Activated naive CD8-positive, alpha-beta T cell (primary cell): ENCODE data around the gene RBMS1.

Source experiments
- H3K27ac Mint-ChIP-seq: one replicate; pipeline ENCODE4 v1.8.0; 2021; ENCODE audit warnings: mixed read lengths
- H3K27me3 Mint-ChIP-seq: one replicate; pipeline ENCODE4 v1.8.0; 2021; ENCODE audit warnings: mixed read lengths
- H3K36me3 Mint-ChIP-seq: one replicate; pipeline ENCODE4 v1.8.0; 2021; ENCODE audit warnings: mixed read lengths
- H3K4me1 Mint-ChIP-seq: one replicate; pipeline ENCODE4 v1.8.0; 2021; ENCODE audit warnings: low read depth, mixed read lengths
- H3K4me3 Mint-ChIP-seq: one replicate; pipeline ENCODE4 v1.8.0; 2021; ENCODE audit warnings: mild to moderate bottlenecking, mixed read lengths
- H3K9me3 Mint-ChIP-seq: one replicate; pipeline ENCODE4 v1.8.0; 2021; ENCODE audit warnings: low read depth, mixed read lengths

The RBMS1 gene

GRCh38 chr2:160510617-160511016 lies 17.0 kb upstream of the RBMS1 start:
- H3K4me1 Mint-ChIP-seq, result peaks cover 30% of the 10 kb centered on the region
- no peaks in the 10 kb centered on the region for H3K36me3 Mint-ChIP-seq
- H3K27ac Mint-ChIP-seq, result no peak overlapping the region
- no peaks in the 10 kb centered on the region for H3K27me3 Mint-ChIP-seq
- no peak overlapping the region for H3K4me3 Mint-ChIP-seq
- no peaks in the 10 kb centered on the region for H3K9me3 Mint-ChIP-seq

DNA sequence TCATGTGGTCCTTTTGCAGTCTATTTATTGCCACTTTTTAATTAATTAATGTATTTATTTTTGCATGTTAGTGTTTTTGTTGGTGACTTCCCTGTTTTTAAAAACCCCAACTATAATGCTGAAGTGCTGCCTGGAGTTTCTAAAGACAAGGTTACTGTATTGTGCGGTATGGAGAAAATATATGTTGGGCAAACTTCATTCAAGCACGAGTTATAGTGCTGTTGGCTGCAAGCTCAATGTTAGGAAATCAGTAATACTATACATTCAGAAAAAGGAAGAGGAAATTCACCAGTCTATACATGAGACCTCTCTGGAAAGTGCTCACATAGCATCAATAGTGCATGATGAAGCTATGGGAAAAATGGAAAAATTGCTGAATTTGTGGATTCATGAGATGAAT lies 15.4 kb upstream of the RBMS1 start:
- H3K4me1 Mint-ChIP-seq, result peaks cover 21% of the 10 kb centered on the region
- H3K36me3 Mint-ChIP-seq, result no peaks in the 10 kb centered on the region
- H3K27me3 Mint-ChIP-seq, result no peaks in the 10 kb centered on the region
- H3K4me3 Mint-ChIP-seq, result no peak overlapping the region
- no peak overlapping the region for H3K27ac Mint-ChIP-seq
- H3K9me3 Mint-ChIP-seq, result no peaks in the 10 kb centered on the region

GRCh38 chr2:160507464-160507863 lies 13.9 kb upstream of the RBMS1 start:
- Mint-ChIP-seq H3K9me3 (no peaks in the 10 kb centered on the region), H3K36me3 (no peaks in the 10 kb centered on the region), H3K4me3 (no peak overlapping the region), H3K4me1 (peaks cover 21% of the 10 kb centered on the region), H3K27me3 (no peaks in the 10 kb centered on the region), H3K27ac (no peak overlapping the region)

DNA sequence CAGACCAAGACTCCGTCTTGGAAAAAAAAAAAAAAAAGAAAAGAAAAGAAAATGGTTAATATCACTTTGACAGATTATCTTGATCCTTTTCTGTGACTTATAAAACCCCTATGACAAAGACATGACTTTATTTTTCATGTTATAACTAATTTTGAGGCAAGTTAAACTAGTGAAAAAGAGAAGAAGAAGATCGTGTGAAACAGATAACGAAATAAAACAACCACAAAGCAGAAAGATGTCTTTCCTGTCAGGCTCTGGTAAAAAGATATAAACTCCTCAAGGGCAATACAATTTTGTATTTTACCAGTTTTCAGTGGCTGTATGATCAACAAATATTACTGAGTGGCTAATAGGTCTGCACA lies 13.4 kb upstream of the RBMS1 start:
- Mint-ChIP-seq H3K4me1 (peaks cover 21% of the 10 kb centered on the region), H3K9me3 (no peaks in the 10 kb centered on the region), H3K27me3 (no peaks in the 10 kb centered on the region), H3K27ac (peak overlapping the region; percentile 69), H3K36me3 (no peaks in the 10 kb centered on the region), H3K4me3 (peak overlapping the region; percentile 67)

DNA sequence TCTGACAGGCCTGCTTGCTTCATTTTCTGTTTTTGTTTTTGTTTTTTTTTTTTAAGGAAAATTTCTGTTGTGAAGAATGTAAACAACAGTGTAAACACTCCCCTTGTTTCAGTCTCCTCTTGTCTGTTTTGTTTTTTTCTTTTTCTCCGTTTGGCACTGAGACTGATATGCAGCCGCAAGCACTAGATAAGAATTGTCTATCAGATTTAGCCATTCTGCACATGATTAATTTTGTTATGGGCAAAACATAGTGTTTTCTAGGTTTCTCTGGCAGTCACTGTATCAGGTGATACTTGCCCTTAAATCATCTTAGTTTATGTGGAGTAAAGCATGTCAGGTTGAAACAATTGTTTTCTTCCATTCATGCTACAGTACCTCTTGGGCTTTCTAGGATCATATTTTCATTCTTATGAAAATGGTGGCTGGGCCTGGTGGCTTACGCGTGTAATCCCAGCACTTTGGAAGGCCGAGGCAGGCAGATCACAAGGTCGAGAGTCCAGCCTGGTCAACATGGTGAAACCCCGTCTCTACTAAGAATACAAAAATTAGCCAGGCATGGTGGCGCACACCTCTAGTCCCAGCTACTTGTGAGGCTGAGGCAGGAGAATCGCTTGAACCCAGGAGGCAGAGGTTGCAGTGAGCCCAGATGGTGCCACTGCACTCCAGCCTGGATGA lies 12.9 kb upstream of the RBMS1 start:
- Mint-ChIP-seq H3K27ac (peak overlapping the region; percentile 69), H3K9me3 (no peaks in the 10 kb centered on the region)

GRCh38 chr2:160505256-160505655 lies 11.6 kb upstream of the RBMS1 start:
- no peaks in the 10 kb centered on the region for H3K27me3 Mint-ChIP-seq
- H3K36me3 Mint-ChIP-seq, result peaks cover 2% of the 10 kb centered on the region
- no peak overlapping the region for H3K27ac Mint-ChIP-seq
- H3K9me3 Mint-ChIP-seq, result no peaks in the 10 kb centered on the region
- peaks cover 24% of the 10 kb centered on the region for H3K4me1 Mint-ChIP-seq
- no peak overlapping the region for H3K4me3 Mint-ChIP-seq

More for the DNA sequence above, 12.9 kb upstream of the RBMS1 start:
- Mint-ChIP-seq H3K36me3 (no peaks in the 10 kb centered on the region), H3K4me1 (peaks cover 24% of the 10 kb centered on the region), H3K27me3 (no peaks in the 10 kb centered on the region), H3K4me3 (peak overlapping the region; percentile 67)

- H3K4me1 Mint-ChIP-seq, result peaks cover 20% of the 10 kb centered on the region
- peaks cover 2% of the 10 kb centered on the region for H3K36me3 Mint-ChIP-seq
- H3K27ac Mint-ChIP-seq, result no peak overlapping the region
- H3K9me3 Mint-ChIP-seq, result no peaks in the 10 kb centered on the region
- no peaks in the 10 kb centered on the region for H3K27me3 Mint-ChIP-seq
- no peak overlapping the region for H3K4me3 Mint-ChIP-seq
These were observed 8.9 kb upstream of the RBMS1 start for GRCh38 chr2:160502478-160502877.

DNA sequence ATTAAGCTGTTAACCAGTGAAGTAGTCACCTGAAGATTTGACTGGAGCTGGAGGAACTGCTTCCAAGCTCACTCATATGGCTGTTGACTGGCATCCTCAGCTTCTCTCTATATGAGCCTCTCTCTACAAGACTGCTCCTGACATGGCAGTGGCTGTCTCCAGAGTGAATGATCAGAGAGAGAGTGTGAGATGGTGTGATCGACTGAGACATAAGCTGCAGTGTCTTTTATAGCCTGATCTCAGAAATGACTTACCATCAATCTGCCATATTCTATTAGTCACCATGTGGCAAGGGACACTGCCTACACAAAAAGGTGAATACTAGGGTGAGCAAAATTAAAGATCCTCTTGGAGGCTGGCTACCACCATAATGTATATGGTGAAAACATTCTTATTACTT lies 7.8 kb upstream of the RBMS1 start:
- no peak overlapping the region for H3K4me3 Mint-ChIP-seq
- H3K27me3 Mint-ChIP-seq, result no peaks in the 10 kb centered on the region
- H3K27ac Mint-ChIP-seq, result no peak overlapping the region
- peaks cover 2% of the 10 kb centered on the region for H3K36me3 Mint-ChIP-seq
- no peaks in the 10 kb centered on the region for H3K9me3 Mint-ChIP-seq
- peaks cover 13% of the 10 kb centered on the region for H3K4me1 Mint-ChIP-seq

- H3K36me3 Mint-ChIP-seq, result peaks cover 2% of the 10 kb centered on the region
- no peak overlapping the region for H3K4me3 Mint-ChIP-seq
- no peaks in the 10 kb centered on the region for H3K27me3 Mint-ChIP-seq
- no peak overlapping the region for H3K27ac Mint-ChIP-seq
- peaks cover 20% of the 10 kb centered on the region for H3K4me1 Mint-ChIP-seq
- no peaks in the 10 kb centered on the region for H3K9me3 Mint-ChIP-seq
These were observed 6.3 kb upstream of the RBMS1 start for GRCh38 chr2:160499865-160500264.

DNA sequence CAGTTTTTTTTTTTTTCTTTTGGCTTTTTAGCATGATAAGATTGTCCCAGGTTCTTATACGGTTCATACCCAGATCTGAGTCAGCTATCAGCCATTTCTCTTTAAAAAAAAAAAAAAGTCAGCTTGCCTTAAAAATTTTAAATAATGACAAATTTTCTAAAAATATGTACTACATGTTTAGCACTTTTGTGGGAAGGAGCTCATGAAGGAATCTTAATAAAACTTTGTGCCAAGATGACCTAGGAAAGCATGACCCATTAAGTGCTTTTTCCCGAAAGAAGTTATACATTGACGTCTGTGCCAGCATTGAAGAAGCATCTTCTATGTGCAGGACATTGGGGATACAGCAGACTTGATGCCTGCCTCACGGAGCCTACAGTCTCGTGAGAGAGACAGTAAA lies 4.5 kb upstream of the RBMS1 start:
- Mint-ChIP-seq H3K9me3 (no peaks in the 10 kb centered on the region), H3K27ac (no peak overlapping the region), H3K4me1 (peaks cover 22% of the 10 kb centered on the region), H3K4me3 (no peak overlapping the region), H3K27me3 (no peaks in the 10 kb centered on the region), H3K36me3 (peaks cover 2% of the 10 kb centered on the region)

DNA sequence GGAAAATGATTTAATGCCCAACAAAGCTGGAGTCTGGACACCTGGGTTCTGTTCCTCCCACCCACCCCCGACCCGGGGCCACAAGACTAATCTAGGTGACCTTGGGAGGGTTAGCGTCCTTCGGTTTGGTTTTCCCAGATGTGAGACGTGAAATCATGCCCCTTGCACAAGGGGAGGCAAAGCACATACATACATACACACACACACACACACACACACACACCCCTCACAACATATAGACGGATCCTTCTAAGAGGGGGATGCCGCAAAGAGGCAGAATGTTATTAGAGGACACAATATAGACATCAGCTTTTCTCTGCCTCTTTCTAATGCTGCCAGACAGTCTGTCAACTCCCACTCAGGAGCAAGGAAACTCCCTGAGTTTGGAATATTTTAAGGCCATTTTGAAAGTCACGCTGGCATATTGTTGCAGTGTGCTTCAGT lies 616 bp upstream of the RBMS1 start:
- Mint-ChIP-seq H3K9me3 (no peaks in the 10 kb centered on the region), H3K4me3 (peak overlapping the region; percentile 84), H3K36me3 (no peaks in the 10 kb centered on the region), H3K27ac (peak overlapping the region; percentile 51), H3K27me3 (no peaks in the 10 kb centered on the region), H3K4me1 (peaks cover 50% of the 10 kb centered on the region)

DNA sequence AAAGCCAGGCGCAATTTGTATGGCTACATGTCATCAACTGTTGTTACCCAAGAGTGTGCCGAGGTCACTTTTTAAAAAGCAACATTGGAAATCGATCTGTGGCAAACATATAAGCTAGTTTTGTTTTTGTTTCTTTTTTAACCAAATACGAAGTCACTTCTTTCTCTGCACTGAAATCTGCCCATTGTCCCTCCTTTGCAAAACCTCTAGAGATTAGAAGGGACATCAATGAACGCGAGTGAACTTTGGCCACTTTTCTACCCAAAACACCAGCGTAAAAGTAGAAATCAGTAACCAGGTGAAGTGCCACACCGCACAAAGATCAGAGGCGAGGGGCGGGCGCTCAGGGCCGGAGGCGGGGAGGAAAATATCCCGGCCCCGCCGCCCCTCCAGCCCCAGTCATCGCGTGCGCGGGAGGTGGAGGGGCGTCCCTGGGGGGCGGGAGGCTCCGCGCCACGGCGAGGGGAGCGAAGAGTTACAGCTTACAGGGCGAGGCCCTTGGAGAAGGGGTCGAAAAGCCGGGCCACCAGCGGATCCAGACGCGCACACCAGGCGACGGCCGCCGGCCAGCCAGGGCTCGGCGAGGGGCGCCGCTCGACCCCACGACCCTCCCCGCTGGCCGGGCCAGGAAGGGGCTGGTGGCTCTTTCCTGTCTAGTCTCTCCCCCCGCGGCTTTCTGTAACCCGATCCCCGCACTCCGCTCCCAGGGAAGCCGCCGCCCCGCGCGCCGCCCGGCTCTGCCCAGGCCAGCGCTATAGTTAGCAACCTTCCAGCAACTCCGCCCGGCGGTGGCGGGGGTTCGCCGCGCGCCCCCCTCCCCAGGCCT lies 993 bp downstream of the RBMS1 start:
- Mint-ChIP-seq H3K4me3 (peak overlapping the region; percentile 96), H3K27me3 (no peaks in the 10 kb centered on the region), H3K36me3 (no peaks in the 10 kb centered on the region), H3K4me1 (peaks cover 63% of the 10 kb centered on the region), H3K9me3 (no peaks in the 10 kb centered on the region), H3K27ac (peak overlapping the region; percentile 93)

DNA sequence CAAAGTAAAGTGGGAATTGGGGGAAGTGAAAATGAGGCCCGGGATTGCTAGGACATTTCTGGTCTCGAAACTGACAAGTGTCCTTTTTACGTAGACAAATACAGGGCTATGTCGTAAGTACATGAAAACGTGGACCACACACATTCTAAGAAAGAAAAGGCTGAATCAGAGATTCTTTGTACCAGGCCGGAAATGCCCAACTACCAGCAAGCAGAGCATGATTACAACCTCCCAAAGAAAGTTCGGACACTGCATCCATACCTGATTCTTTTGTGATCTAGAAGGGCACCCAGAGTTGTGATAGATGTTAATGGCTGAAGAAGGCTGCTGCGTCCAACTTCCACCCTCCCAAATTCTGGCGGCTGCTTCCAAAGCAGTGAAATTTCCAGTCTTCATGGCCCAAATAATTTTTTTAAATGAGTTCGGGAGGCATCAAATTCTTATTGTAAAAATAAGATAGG lies 1.7 kb downstream of the RBMS1 start:
- Mint-ChIP-seq H3K9me3 (no peaks in the 10 kb centered on the region), H3K4me3 (peak overlapping the region; percentile 96), H3K36me3 (no peaks in the 10 kb centered on the region), H3K27me3 (no peaks in the 10 kb centered on the region), H3K27ac (peak overlapping the region; percentile 93), H3K4me1 (peaks cover 67% of the 10 kb centered on the region)

DNA sequence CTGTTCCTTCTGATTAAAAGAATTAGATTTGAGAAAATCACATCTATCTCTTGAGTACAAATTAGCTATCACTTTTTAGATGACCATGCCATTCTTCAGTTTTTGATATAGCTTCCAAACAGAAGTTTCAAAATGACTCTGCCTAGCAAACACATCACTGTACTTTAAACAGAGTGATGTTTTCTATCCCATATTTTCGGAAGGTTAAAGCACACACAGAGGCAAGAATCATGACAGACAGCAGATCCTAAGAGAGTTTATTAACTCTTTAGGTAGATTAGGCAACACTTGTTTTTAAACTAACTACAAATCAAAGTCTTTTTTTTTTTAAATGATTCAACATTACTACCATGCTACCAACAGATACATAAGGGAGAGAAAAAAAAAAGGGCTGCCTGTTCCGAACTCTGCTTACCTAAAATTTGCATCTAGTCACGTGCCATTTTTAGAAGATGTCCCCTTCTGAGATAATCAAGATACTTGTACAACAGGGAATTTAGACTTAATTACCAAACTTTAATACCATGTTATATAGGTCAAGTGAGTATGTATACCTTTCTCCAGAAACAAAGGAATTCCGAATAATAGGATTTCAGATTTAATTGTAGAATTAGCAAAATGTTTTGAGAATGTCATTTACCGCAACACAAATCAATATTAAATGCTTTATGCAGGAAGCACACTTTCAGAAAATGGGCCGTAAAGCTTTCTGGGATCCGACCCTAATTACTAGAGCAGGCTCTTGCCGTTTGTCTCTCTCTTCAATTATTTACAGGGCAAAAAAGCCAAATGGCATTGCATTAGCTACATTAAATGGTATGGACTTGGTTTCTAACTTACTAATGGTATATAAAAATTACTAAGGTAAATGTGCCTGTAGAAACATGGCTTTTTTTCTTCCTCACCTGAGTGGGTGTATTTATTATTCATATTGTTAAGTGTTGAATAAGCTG lies 2.6 kb downstream of the RBMS1 start:
- no peaks in the 10 kb centered on the region for H3K27me3 Mint-ChIP-seq
- peaks cover 72% of the 10 kb centered on the region for H3K4me1 Mint-ChIP-seq
- H3K9me3 Mint-ChIP-seq, result no peaks in the 10 kb centered on the region
- no peaks in the 10 kb centered on the region for H3K36me3 Mint-ChIP-seq
- peak overlapping the region; percentile 96 for H3K4me3 Mint-ChIP-seq
- H3K27ac Mint-ChIP-seq, result peak overlapping the region; percentile 93

- no peak overlapping the region for H3K4me3 Mint-ChIP-seq
- no peaks in the 10 kb centered on the region for H3K27me3 Mint-ChIP-seq
- H3K9me3 Mint-ChIP-seq, result no peaks in the 10 kb centered on the region
- no peaks in the 10 kb centered on the region for H3K36me3 Mint-ChIP-seq
- peaks cover 74% of the 10 kb centered on the region for H3K4me1 Mint-ChIP-seq
- H3K27ac Mint-ChIP-seq, result peak overlapping the region; percentile 83
These were observed 4.5 kb downstream of the RBMS1 start for GRCh38 chr2:160489111-160489510.
